Liver (tissue), 3 donors: ENCODE data around the gene CPT1B.

Source experiments
- GABPA ChIP-seq, 2 donors: IDR thresholded peaks in 1 of 2; conservative IDR thresholded peaks in 1 of 2; 2 replicates each; pipeline ENCODE4 v1.6.1; 2016; ENCODE audit warnings: antibody characterized with exemption in 2 of 2, mild to moderate bottlenecking in 1 of 2, moderate library complexity in 1 of 2
- HNF4A ChIP-seq, 2 donors: conservative IDR thresholded peaks; 2 replicates each; pipeline ENCODE4 v1.6.1; 2016; ENCODE audit warnings: antibody characterized with exemption in 2 of 2, mild to moderate bottlenecking in 2 of 2
- JUND ChIP-seq, 2 donors: IDR thresholded peaks; 2 replicates each; pipeline ENCODE4 v1.6.1; 2016; ENCODE audit warnings: antibody characterized with exemption in 2 of 2
- RAD21 ChIP-seq, 2 donors: IDR thresholded peaks; 2 replicates each; pipeline ENCODE4 v1.6.1; 2016; ENCODE audit warnings: antibody characterized with exemption in 2 of 2, mild to moderate bottlenecking in 2 of 2
- RXRA ChIP-seq, 2 donors: IDR thresholded peaks; 2 replicates each; pipeline ENCODE4 v1.6.1; 2017 to 2018; ENCODE audit warnings: antibody characterized with exemption in 2 of 2, mild to moderate bottlenecking in 1 of 2
- SP1 ChIP-seq: IDR thresholded peaks from 2 replicates; pipeline ENCODE4 v1.6.1; 2018; ENCODE audit warnings: antibody characterized with exemption, mild to moderate bottlenecking
- TAF1 ChIP-seq: conservative IDR thresholded peaks from 2 replicates; pipeline ENCODE4 v1.6.1; 2016; ENCODE audit warnings: antibody characterized with exemption, mild to moderate bottlenecking
- YY1 ChIP-seq: IDR thresholded peaks from 2 replicates; pipeline ENCODE4 v1.6.1; 2016; ENCODE audit warnings: antibody characterized with exemption, mild to moderate bottlenecking
- TF ChIP-seq, protein P1 (sequence below): fragments of 150-350 bp; IDR thresholded peaks from 2 replicates; pipeline ENCODE4 v1.5.1; 2017; ENCODE audit warnings: improper control_type of control experiment, low read depth, low read length; ENCODE audit not compliant: missing input control
- TF ChIP-seq, protein P2 (sequence below): IDR thresholded peaks from 2 replicates; pipeline ENCODE4 v1.6.1; 2016; ENCODE audit warnings: antibody characterized with exemption
- TF ChIP-seq, protein P3 (sequence below): IDR thresholded peaks from 2 replicates; pipeline ENCODE4 v1.6.1; 2016; ENCODE audit warnings: antibody characterized with exemption
- donor health status: healthy.
- donor health status: healthy.

DNA sequence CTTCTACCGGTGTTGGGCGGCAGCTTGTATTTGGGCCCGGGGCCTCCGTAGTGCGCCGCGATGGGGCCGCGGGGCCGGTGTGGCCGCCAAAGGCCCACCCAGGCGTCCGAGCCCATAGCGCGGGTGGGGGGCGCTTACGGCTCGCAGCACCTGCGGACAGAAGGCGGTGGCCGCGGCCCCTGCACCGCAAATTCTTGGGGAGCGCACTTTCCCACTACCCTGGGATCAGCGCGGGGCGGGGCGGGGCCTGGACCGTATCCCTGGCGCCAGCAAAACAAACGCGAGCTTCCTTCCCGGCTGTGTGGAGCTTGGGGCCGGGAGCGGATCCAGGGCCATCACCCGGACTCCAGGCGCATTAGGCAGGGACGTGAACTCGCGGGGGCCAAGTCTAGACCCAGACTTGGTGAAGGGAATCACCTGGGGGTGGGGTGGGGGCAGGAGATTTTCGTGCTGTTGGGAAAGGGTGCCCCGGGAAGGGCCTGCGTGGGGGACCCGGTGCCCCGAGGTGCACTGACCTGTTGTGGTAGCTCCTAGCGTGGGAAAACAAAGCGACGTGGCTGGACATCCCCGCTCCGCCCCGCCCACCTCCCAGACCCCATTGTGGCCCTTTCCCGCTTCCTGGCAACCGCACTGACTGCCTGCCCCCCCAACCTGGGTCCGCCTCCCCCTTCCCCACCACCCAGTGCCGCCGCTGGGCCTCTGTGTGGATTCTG is 46.1 kb downstream of the CPT1B start:
- TF ChIP-seq, protein P1, sequence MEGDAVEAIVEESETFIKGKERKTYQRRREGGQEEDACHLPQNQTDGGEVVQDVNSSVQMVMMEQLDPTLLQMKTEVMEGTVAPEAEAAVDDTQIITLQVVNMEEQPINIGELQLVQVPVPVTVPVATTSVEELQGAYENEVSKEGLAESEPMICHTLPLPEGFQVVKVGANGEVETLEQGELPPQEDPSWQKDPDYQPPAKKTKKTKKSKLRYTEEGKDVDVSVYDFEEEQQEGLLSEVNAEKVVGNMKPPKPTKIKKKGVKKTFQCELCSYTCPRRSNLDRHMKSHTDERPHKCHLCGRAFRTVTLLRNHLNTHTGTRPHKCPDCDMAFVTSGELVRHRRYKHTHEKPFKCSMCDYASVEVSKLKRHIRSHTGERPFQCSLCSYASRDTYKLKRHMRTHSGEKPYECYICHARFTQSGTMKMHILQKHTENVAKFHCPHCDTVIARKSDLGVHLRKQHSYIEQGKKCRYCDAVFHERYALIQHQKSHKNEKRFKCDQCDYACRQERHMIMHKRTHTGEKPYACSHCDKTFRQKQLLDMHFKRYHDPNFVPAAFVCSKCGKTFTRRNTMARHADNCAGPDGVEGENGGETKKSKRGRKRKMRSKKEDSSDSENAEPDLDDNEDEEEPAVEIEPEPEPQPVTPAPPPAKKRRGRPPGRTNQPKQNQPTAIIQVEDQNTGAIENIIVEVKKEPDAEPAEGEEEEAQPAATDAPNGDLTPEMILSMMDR, result no peak
- TF ChIP-seq, protein P2, sequence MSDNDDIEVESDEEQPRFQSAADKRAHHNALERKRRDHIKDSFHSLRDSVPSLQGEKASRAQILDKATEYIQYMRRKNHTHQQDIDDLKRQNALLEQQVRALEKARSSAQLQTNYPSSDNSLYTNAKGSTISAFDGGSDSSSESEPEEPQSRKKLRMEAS, result no peak
- TF ChIP-seq RAD21 (IDR thresholded peaks at IDR 0.05) (peak in 1 of 2 donors; percentile 40), GABPA (IDR thresholded peaks at IDR 0.05 in 1 of 2, conservative IDR thresholded peaks at IDR 0.05 in 1 of 2) (no peak), YY1 (peak; percentile 52), TAF1 (no peak), SP1 (peak; percentile 45), JUND (IDR thresholded peaks at IDR 0.05) (no peak), RXRA (IDR thresholded peaks at IDR 0.05) (peak; percentile 69 to 81), HNF4A (conservative IDR thresholded peaks at IDR 0.05) (peak; percentile 9 to 44)
- TF ChIP-seq, protein P3, sequence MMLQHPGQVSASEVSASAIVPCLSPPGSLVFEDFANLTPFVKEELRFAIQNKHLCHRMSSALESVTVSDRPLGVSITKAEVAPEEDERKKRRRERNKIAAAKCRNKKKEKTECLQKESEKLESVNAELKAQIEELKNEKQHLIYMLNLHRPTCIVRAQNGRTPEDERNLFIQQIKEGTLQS, result no peak
